ENCODE measurements around the gene GRIK1. TPM values are rescaled to one million over a fixed set of nuclear protein-coding genes. Genes with fewer than 3 reads are reported as not detected.

The GRIK1 gene
- total RNA-seq, 2 donors from 2014 or later = 0.11 TPM; not detected in 1

- Histone ChIP-seq H3K36me3 (no peaks in the 10 kb centered on the region), H3K27ac (no peak overlapping the region), H3K27me3 (peaks cover 6% of the 10 kb centered on the region), H3K9ac (ENCODE audit: low read depth in 2 of 2, low read length in 2 of 2) (no peak overlapping the region), H3K9me3 (no peaks in the 10 kb centered on the region), H3K4me3 (no peak overlapping the region), H3K4me1 (no peaks in the 10 kb centered on the region)
- intact Hi-C loops (cut with DNase I) = no loop called here
- no peak for TF ChIP-seq CTCF (IDR thresholded peaks at IDR 0.05)
- no peak for DNase-seq
These were observed 482 bp downstream of the GRIK1 start for GRCh38 chr21:29939104-29939923.

GRCh38 chr21:29938776-29939103 lies 1.1 kb downstream of the GRIK1 start:
- peaks cover 6% of the 10 kb centered on the region for H3K27me3 ChIP-seq

GRCh38 chr21:29933088-29933487 lies 6.7 kb downstream of the GRIK1 start:
- Histone ChIP-seq H3K4me1 (no peaks in the 10 kb centered on the region), H3K9ac (ENCODE audit: low read depth in 2 of 2, low read length in 2 of 2) (no peak overlapping the region), H3K9me3 (no peaks in the 10 kb centered on the region), H3K4me3 (no peak overlapping the region), H3K27me3 (no peaks in the 10 kb centered on the region), H3K36me3 (no peaks in the 10 kb centered on the region), H3K27ac (no peak overlapping the region)
- TF ChIP-seq CTCF (IDR thresholded peaks at IDR 0.05) = no peak
- intact Hi-C loops (cut with DNase I) = no loop called here
- DNase-seq = no peak

More at GRCh38 chr21:29938776-29939103, 1.1 kb downstream of the GRIK1 start:
- Histone ChIP-seq H3K9ac (ENCODE audit: low read depth in 2 of 2, low read length in 2 of 2) (no peak overlapping the region), H3K9me3 (no peaks in the 10 kb centered on the region), H3K27ac (no peak overlapping the region), H3K36me3 (no peaks in the 10 kb centered on the region), H3K4me3 (no peak overlapping the region), H3K4me1 (no peaks in the 10 kb centered on the region)
- no peak for DNase-seq
- intact Hi-C loops (cut with DNase I) = no loop called here
- TF ChIP-seq CTCF (IDR thresholded peaks at IDR 0.05) = no peak

GRCh38 chr21:29928537-29928936 lies 11.3 kb downstream of the GRIK1 start:
- Histone ChIP-seq H3K27me3 (no peaks in the 10 kb centered on the region), H3K4me1 (no peaks in the 10 kb centered on the region), H3K9ac (ENCODE audit: low read depth in 2 of 2, low read length in 2 of 2) (no peak overlapping the region), H3K36me3 (no peaks in the 10 kb centered on the region), H3K27ac (no peak overlapping the region), H3K4me3 (no peak overlapping the region), H3K9me3 (no peaks in the 10 kb centered on the region)
- intact Hi-C loops (cut with DNase I) = no loop called here
- no peak for TF ChIP-seq CTCF (IDR thresholded peaks at IDR 0.05)
- DNase-seq = no peak

- H3K9ac ChIP-seq (ENCODE audit: low read depth in 2 of 2, low read length in 2 of 2) = no peak overlapping the region
- H3K9me3 ChIP-seq = no peaks in the 10 kb centered on the region
- intact Hi-C loops (cut with DNase I) = no loop called here
- TF ChIP-seq CTCF (IDR thresholded peaks at IDR 0.05) = no peak
- H3K27ac ChIP-seq = no peak overlapping the region
- no peaks in the 10 kb centered on the region for H3K27me3 ChIP-seq
- no peaks in the 10 kb centered on the region for H3K4me1 ChIP-seq
- no peak for DNase-seq
- H3K4me3 ChIP-seq = no peak overlapping the region
- no peaks in the 10 kb centered on the region for H3K36me3 ChIP-seq
These were observed 18.9 kb downstream of the GRIK1 start for GRCh38 chr21:29920938-29921337.

All from colonic mucosa (tissue), 4 donors.